Measurements from ENCODE around the gene TBP.
"Not testable (repeated sequence)": the region's sequence is repeated elsewhere in the genome, so short reads cannot be mapped to it uniquely, and the experiment has no call there.

The TBP gene

GRCh38 chr6:170605574-170606259, 51.5 kb downstream of the TBP start:
- no peak for DNase-seq (ENCODE audit: low read depth in 2 of 2)

- not testable (repeated sequence) for DNase-seq (ENCODE audit: low read depth in 2 of 2)
Measured at GRCh38 chr6:170609225-170609624, 55.1 kb downstream of the TBP start.

- not testable (repeated sequence) for DNase-seq (ENCODE audit: low read depth in 2 of 2)
Measured at GRCh38 chr6:170612256-170612804, 58.2 kb downstream of the TBP start.

GRCh38 chr6:170616020-170616554, 61.9 kb downstream of the TBP start:
- DNase-seq (ENCODE audit: low read depth in 2 of 2) = not testable (repeated sequence)

All from fibroblast of skin of left quadriceps (primary cell).